GM12801 (cell line): ENCODE results near the gene HMGCLL1.

ENCODE experiments used
- TF ChIP-seq, protein P1 (sequence below): IDR thresholded peaks from one replicate; pipeline ENCODE4 v1.5.1; 2011; ENCODE audit warnings: control low read depth; ENCODE audit not compliant: insufficient read length; ENCODE audit errors: extremely low read depth

HMGCLL1 gene

DNA sequence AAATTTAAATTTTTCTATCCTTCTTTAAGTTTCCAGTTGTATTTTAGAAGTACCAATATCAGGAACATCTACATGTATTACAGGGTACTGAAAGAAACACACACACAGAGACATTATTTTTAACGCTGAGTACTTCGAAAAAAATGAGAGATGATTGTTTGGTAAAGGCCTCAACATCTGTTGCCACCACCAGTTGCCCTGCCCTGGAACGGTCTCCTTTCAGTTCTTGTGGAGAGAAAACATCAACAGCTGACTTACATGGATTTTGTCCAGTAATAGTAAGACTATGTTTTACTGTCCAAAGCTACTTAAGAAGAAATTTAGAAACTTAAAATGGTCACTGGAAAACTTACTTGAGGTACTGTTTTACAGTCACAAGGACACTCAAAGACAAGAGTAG is 16.7 kb downstream of the HMGCLL1 start:
- TF ChIP-seq, protein P1, sequence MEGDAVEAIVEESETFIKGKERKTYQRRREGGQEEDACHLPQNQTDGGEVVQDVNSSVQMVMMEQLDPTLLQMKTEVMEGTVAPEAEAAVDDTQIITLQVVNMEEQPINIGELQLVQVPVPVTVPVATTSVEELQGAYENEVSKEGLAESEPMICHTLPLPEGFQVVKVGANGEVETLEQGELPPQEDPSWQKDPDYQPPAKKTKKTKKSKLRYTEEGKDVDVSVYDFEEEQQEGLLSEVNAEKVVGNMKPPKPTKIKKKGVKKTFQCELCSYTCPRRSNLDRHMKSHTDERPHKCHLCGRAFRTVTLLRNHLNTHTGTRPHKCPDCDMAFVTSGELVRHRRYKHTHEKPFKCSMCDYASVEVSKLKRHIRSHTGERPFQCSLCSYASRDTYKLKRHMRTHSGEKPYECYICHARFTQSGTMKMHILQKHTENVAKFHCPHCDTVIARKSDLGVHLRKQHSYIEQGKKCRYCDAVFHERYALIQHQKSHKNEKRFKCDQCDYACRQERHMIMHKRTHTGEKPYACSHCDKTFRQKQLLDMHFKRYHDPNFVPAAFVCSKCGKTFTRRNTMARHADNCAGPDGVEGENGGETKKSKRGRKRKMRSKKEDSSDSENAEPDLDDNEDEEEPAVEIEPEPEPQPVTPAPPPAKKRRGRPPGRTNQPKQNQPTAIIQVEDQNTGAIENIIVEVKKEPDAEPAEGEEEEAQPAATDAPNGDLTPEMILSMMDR: no peak

DNA sequence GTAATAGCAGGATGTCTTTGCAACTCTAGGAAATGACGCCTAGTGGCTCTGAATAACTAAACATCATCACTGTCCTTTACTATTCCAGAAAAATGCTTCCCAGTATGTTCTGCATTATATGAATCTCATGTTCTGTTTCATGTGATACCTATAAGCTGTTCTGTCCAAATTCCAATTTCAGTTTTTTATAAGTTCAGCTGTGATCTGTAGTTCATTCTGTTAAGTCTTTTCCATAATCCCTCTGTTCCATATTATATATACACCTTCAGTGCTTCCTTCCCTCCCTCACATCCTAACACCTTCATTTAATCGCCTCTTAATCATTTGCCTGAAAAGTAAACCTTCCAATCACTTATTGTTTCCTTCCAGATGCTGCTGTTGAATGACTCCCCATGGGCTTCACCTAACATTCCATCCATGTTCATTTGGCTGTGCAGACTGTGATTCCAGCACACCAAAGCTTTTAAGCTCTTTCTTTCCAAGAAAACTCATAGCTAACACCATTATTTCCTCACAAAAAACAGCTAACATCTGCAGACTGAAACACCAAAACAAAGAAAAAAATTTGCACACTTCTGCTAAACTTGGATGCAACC is 18.6 kb downstream of the HMGCLL1 start:
- TF ChIP-seq, protein P1: no peak

DNA sequence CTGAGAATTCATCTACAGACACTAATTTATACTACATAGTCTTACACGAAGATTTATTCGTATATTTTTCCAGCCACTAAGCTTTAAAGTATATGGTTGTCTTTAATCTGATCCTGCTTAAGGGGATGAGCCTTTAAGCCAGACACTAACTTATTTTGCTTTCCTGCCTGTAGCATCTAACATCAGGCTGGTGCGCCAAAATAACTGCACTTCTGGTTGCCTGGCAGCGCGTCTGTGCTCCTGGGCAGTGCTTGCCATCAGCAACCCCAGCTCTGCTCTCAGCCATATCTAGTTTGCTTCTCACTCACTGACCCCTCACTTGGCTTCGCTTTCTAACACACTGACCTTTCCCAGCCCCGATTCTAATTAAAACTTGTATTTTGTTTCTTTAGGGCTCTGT is 21.8 kb downstream of the HMGCLL1 start:
- TF ChIP-seq, protein P1: no peak

DNA sequence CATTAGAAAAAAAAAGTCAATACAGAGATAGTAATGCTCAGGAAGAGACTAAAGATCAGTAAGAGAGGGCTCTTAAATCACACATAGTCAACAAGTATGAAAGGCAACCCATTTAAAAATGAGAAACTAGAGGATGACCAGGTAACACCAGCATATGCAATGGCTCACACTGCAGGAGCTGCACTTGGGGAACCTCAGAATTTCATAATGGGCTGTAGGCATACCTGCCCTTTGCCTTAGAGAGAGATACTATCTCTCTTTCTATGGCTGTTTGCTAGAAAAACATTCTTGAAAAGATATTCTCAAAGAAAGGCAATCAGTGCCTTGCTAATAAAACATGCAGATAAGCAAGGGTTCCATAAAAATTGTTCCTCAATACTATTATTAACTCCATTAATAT is 33.2 kb downstream of the HMGCLL1 start:
- TF ChIP-seq, protein P1: no peak

DNA sequence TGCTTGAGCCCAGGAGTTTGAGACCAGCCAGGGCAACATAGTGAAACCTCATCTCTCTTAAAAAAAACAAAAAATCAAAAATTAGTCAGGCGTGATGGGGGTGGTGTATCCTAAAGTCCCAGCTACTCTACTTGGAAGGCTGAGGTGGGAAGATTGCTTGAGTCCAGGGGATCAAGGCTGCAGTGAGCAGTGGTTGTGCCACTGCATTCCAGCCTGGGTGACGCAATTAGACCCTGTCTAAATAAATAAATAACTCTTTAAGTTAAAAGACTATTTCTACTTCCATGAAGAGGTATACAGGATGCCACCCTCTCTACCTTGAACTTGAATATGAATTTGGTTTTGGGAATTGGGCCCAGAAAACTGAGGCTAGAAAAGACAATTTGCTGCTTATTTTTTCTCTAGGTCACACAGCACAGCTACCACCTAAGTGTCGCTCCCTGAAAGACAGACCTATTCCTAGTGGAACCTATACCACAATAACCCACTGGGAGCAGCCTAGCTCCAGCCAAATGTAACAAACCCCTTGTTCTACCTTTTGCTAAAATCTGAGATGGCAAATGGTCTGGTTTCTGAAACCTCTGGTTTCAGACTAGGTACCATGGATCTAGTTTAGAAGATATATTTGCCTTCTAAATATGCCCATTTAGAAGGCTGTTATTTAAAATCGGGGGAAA is 35.2 kb downstream of the HMGCLL1 start:
- TF ChIP-seq, protein P1: no peak

DNA sequence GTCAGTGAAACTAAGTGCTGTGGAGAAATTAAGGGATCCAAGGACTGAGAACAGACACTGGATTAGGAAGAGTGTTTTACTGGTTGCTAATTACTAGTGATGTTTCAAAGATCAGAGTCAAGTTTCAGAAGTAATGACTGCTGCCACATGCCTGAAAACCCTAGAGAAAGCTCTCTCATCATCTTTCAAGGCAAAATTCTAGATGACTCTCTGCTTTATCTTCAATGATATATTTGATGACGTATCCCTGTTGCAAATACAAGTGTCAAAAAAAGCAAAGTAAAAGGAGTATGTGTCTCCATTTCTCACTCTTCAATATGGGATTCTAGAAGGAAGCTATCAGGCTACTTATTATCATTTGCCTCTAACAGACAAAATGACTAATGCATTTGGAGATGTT is 38.0 kb downstream of the HMGCLL1 start:
- TF ChIP-seq, protein P1: no peak

DNA sequence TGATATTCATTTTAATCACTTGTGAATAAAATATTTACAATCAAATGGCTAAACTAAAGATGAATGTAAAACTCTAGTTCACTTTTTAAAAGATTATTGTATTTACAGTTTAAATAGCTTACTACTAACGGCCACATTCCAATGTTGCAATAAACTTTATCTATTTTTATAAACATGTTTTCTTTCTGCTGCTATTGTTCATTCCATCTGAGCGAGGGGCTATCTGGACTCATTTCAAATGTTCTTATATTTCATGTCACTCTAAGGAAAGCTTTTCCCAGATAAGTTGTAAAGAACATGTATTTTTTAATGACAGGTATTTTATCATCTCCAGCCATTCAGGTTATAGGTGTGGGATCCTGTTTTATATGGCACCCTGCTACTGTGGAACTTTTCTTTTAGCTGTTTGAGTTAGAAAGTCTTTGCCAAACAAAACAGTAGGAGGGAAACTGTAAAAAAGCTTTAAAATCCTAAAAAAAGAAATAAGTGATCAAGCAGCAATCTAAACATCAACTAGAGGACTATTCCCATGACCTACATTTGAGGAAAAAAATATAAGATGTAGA is 42.5 kb downstream of the HMGCLL1 start:
- TF ChIP-seq, protein P1: no peak
